ENCODE results near the gene CNPY1. TPM values are rescaled to one million over a fixed set of nuclear protein-coding genes. Genes with fewer than 3 reads are reported as not detected.

Gene CNPY1
- polyA plus RNA-seq, 2 of the 4 experiments (the other 2 are of a cell fraction) = not detected

- TF ChIP-seq NFE2L2 (conservative IDR thresholded peaks at IDR 0.05; ENCODE audit: low read length) (no peak), TP53 (CRISPR knock-in tag; IDR thresholded peaks at IDR 0.05) (no peak)
- ChIA-PET POLR2A (no interaction called here), CTCF (interaction anchor here (0.6 to 2.1 kb wide), 6 partner anchors 9 to 589 kb away, joined by 3 to 6 read pairs (median 4); no protein-coding TSS in a partner anchor)
- WGBS (ENCODE audit: missing lambda C conversion rate) = 68% methylated on average over 14 of the region's 14 CpGs
- DNase-seq (ENCODE audit: low read depth in 1 of 2, low spot score in 1 of 2) (no peak), ATAC-seq (no peak), FAIRE-seq (no peak)
- Histone ChIP-seq H3K9me3 (no peaks in the 10 kb centered on the region), H3K4me1 (no peaks in the 10 kb centered on the region), H3K4me3 (no peak overlapping the region), H3K4me2 (no peak overlapping the region), H3K27ac (no peak overlapping the region)
These were observed 25.2 kb downstream of the CNPY1 start for GRCh38 chr7:155521007-155521742.

- CTCF ChIA-PET = interaction anchor here (1.2 to 2.1 kb wide), 4 partner anchors 15 to 141 kb away, joined by 3 to 6 read pairs (median 4); no protein-coding TSS in a partner anchor
These were observed 26.2 kb downstream of the CNPY1 start for GRCh38 chr7:155520114-155520513.

More at GRCh38 chr7:155520114-155520513, 26.2 kb downstream of the CNPY1 start:
- DNase-seq (ENCODE audit: low read depth in 1 of 2, low spot score in 1 of 2) (no peak), FAIRE-seq (no peak), ATAC-seq (no peak)
- no peak for TF ChIP-seq ELK1 (IDR thresholded peaks at IDR 0.05; ENCODE audit: low read depth, low read length)
- TF ChIP-seq USF2 (IDR thresholded peaks at IDR 0.05) = no peak
- TF ChIP-seq CBX8 (IDR thresholded peaks at IDR 0.05) = no peak
- no peak for TF ChIP-seq BCL3 (IDR thresholded peaks at IDR 0.05)
- TF ChIP-seq MAZ (IDR thresholded peaks at IDR 0.05; ENCODE audit: borderline replicate concordance, low read depth, low read length) = no peak
- no peak for TF ChIP-seq RNF2 (IDR thresholded peaks at IDR 0.05; ENCODE audit: borderline replicate concordance, low read depth)
- no peak for TF ChIP-seq NFE2L2 (conservative IDR thresholded peaks at IDR 0.05; ENCODE audit: low read length)
- TF ChIP-seq FOXS1 (CRISPR knock-in tag; IDR thresholded peaks at IDR 0.05) = no peak
- no peak for TF ChIP-seq BHLHE40 (IDR thresholded peaks at IDR 0.05; ENCODE audit: low read depth, low read length)
- TF ChIP-seq HMGXB4 (CRISPR knock-in tag; IDR thresholded peaks at IDR 0.05; ENCODE audit: borderline replicate concordance) = no peak
- no peak for TF ChIP-seq HOXB13 (CRISPR knock-in tag; IDR thresholded peaks at IDR 0.05; ENCODE audit: low read depth)
- no peak for TF ChIP-seq NR3C1 (IDR thresholded peaks at IDR 0.05)
- no peak for TF ChIP-seq ZSCAN20 (CRISPR knock-in tag; IDR thresholded peaks at IDR 0.05)
- no peak for TF ChIP-seq PHF8 (IDR thresholded peaks at IDR 0.05; ENCODE audit: borderline replicate concordance, low read depth)
- no peak for TF ChIP-seq HEYL (CRISPR knock-in tag; IDR thresholded peaks at IDR 0.05)
- no peak for TF ChIP-seq E2F6 (IDR thresholded peaks at IDR 0.05; ENCODE audit: borderline replicate concordance, low read depth)
- TF ChIP-seq RARB (CRISPR knock-in tag; IDR thresholded peaks at IDR 0.05) = no peak
- TF ChIP-seq CEBPB (IDR thresholded peaks at IDR 0.05) = no peak
- Histone ChIP-seq H3K4me2 (no peak overlapping the region), H3K27ac (no peak overlapping the region), H3K4me3 (no peak overlapping the region), H3K4me1 (no peaks in the 10 kb centered on the region), H3K9me3 (no peaks in the 10 kb centered on the region)
- WGBS (ENCODE audit: missing lambda C conversion rate) = 36% methylated on average over 7 of the region's 7 CpGs
- POLR2A ChIA-PET = no interaction called here
